Breast epithelium (tissue), 3 donors: ENCODE measurements around the gene RPL5.

Experiments
- POLR2A ChIP-seq: fragments of 450-650 bp; IDR thresholded peaks from one replicate; pipeline ENCODE4 v1.6.1; 2016; ENCODE audit warnings: antibody characterized with exemption, mild to moderate bottlenecking, moderate library complexity
- TF ChIP-seq, protein P1 (sequence below), 3 donors: fragments of 450-650 bp; IDR thresholded peaks; one replicate each; pipeline ENCODE4 v1.5.1; 2016 to 2017; ENCODE audit warnings: antibody characterized with exemption in 3 of 3, mild to moderate bottlenecking in 3 of 3, moderate library complexity in 3 of 3

DNA sequence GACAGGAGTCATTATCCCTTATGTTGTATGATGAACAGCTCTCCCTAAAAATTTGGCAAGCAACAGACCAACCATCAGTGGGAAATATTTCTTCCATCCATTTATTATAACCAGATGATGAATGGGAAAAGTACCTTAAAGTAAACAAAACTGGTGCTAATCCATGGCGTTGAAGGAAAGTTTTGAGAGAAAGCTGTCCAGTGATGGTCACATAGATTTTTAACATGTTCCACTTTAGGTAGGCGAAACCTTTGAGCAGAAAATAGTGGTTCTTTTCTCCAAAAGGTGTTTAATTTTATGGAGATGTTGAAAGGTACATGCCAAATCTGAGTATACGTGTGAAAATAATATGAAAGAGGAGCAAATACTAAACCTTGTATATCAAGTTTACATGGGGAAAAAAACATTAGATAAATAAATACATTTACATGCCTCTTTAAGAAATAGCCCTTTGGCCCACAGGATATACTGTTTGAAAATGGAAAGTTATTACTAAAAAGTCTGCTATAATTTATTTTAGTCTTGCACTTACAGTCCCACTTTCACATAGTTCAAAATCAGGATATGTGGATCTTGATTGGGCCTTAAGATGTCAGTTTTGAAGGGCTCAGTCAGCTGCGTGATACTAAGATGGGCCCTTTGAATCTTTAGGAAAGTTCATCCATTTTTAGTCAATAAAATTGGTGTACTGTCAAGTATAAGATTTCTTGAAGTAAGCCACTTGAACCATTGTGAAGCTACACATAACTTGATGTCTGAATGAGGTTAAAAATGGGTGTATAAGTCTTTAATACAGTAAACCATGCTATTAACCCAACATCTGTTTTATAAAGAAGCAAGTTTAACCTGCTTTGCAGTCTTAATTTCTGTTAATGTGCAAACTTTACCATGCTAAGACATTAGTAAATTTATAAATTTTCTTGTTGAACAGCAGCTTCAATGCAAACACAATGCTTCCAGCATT is 10.5 kb downstream of the RPL5 start:
- TF ChIP-seq, protein P1, sequence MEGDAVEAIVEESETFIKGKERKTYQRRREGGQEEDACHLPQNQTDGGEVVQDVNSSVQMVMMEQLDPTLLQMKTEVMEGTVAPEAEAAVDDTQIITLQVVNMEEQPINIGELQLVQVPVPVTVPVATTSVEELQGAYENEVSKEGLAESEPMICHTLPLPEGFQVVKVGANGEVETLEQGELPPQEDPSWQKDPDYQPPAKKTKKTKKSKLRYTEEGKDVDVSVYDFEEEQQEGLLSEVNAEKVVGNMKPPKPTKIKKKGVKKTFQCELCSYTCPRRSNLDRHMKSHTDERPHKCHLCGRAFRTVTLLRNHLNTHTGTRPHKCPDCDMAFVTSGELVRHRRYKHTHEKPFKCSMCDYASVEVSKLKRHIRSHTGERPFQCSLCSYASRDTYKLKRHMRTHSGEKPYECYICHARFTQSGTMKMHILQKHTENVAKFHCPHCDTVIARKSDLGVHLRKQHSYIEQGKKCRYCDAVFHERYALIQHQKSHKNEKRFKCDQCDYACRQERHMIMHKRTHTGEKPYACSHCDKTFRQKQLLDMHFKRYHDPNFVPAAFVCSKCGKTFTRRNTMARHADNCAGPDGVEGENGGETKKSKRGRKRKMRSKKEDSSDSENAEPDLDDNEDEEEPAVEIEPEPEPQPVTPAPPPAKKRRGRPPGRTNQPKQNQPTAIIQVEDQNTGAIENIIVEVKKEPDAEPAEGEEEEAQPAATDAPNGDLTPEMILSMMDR (IDR thresholded peaks at IDR 0.05): no peak
- no peak for TF ChIP-seq POLR2A
